Ishikawa (cell line): Measurements from ENCODE around the gene CGA.

Experiments
- CEBPB ChIP-seq: IDR thresholded peaks from 2 replicates; pipeline ENCODE4 v1.6.1; 2012
- CREB1 ChIP-seq: IDR thresholded peaks from 2 replicates; pipeline ENCODE4 v1.6.1; 2012; ENCODE audit warnings: low read depth
- EGR1 ChIP-seq: IDR thresholded peaks from 2 replicates; pipeline ENCODE4 v1.6.1; 2012
- EP300 ChIP-seq: IDR thresholded peaks from 2 replicates; pipeline ENCODE4 v1.6.1; 2012; ENCODE audit warnings: borderline replicate concordance
- FOXM1 ChIP-seq: IDR thresholded peaks from 2 replicates; pipeline ENCODE4 v1.6.1; 2012; ENCODE audit warnings: low read depth, borderline replicate concordance
- MAX ChIP-seq: IDR thresholded peaks from 2 replicates; pipeline ENCODE4 v1.6.1; 2012
- NFIC ChIP-seq: IDR thresholded peaks from 2 replicates; pipeline ENCODE4 v1.6.1; 2012
- RAD21 ChIP-seq: IDR thresholded peaks from 2 replicates; pipeline ENCODE4 v1.6.1; 2012; ENCODE audit warnings: low read depth
- TAF1 ChIP-seq: IDR thresholded peaks from 2 replicates; pipeline ENCODE4 v1.6.1; 2012; ENCODE audit warnings: low read depth, mild to moderate bottlenecking
- TCF12 ChIP-seq: IDR thresholded peaks from 2 replicates; pipeline ENCODE4 v1.6.1; 2012; ENCODE audit warnings: low read depth
- TEAD4 ChIP-seq: IDR thresholded peaks from 2 replicates; pipeline ENCODE4 v1.6.1; 2012
- YY1 ChIP-seq: IDR thresholded peaks from 2 replicates; pipeline ENCODE4 v1.6.1; 2012; ENCODE audit warnings: low read depth
- ZBTB7A ChIP-seq: IDR thresholded peaks from 2 replicates; pipeline ENCODE4 v1.6.1; 2012; ENCODE audit warnings: low read depth
- TF ChIP-seq, protein P1 (sequence below): IDR thresholded peaks from 2 replicates; pipeline ENCODE4 v1.6.1; 2012; ENCODE audit warnings: low read depth, mild to moderate bottlenecking
- TF ChIP-seq, protein P2 (sequence below): IDR thresholded peaks from 2 replicates; pipeline ENCODE4 v1.6.1; 2012

The CGA gene

GRCh38 chr6:87093199-87093598 lies 1.7 kb downstream of the CGA start:
- TF ChIP-seq, protein P1, sequence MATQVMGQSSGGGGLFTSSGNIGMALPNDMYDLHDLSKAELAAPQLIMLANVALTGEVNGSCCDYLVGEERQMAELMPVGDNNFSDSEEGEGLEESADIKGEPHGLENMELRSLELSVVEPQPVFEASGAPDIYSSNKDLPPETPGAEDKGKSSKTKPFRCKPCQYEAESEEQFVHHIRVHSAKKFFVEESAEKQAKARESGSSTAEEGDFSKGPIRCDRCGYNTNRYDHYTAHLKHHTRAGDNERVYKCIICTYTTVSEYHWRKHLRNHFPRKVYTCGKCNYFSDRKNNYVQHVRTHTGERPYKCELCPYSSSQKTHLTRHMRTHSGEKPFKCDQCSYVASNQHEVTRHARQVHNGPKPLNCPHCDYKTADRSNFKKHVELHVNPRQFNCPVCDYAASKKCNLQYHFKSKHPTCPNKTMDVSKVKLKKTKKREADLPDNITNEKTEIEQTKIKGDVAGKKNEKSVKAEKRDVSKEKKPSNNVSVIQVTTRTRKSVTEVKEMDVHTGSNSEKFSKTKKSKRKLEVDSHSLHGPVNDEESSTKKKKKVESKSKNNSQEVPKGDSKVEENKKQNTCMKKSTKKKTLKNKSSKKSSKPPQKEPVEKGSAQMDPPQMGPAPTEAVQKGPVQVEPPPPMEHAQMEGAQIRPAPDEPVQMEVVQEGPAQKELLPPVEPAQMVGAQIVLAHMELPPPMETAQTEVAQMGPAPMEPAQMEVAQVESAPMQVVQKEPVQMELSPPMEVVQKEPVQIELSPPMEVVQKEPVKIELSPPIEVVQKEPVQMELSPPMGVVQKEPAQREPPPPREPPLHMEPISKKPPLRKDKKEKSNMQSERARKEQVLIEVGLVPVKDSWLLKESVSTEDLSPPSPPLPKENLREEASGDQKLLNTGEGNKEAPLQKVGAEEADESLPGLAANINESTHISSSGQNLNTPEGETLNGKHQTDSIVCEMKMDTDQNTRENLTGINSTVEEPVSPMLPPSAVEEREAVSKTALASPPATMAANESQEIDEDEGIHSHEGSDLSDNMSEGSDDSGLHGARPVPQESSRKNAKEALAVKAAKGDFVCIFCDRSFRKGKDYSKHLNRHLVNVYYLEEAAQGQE = no peak
- TF ChIP-seq MAX = no peak
- TF ChIP-seq TCF12 = no peak
- no peak for TF ChIP-seq CREB1
- no peak for TF ChIP-seq RAD21
- no peak for TF ChIP-seq EP300
- TF ChIP-seq, protein P2, sequence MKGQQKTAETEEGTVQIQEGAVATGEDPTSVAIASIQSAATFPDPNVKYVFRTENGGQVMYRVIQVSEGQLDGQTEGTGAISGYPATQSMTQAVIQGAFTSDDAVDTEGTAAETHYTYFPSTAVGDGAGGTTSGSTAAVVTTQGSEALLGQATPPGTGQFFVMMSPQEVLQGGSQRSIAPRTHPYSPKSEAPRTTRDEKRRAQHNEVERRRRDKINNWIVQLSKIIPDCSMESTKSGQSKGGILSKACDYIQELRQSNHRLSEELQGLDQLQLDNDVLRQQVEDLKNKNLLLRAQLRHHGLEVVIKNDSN = no peak
- TF ChIP-seq CEBPB = no peak
- TF ChIP-seq FOXM1 = no peak
- no peak for TF ChIP-seq EGR1
- no peak for TF ChIP-seq YY1
- TF ChIP-seq TEAD4 = no peak

DNA sequence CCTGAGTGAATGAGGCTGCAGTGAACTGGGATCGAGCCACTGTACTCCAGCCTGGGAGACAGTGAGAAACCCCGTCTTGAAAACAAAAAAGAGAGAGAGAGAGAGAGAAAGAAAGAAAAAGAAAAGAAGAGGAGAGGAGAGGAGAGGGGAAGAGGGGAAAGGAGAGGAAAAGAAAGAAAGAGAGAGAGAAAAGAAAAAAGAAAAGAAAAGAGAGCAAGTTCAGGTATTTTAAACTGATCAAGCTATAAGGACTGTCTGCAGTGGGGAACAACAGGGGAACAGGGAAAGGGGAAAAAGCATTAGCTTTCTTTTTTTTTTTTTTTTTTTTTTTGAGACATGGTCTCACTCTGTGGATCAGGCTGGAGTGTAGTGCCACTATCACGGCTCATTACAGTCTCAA lies 2.5 kb downstream of the CGA start:
- TF ChIP-seq, protein P2 = no peak
- no peak for TF ChIP-seq EGR1
- TF ChIP-seq TAF1 = no peak
- no peak for TF ChIP-seq ZBTB7A
- no peak for TF ChIP-seq EP300
- no peak for TF ChIP-seq MAX
- TF ChIP-seq, protein P1 = no peak
- no peak for TF ChIP-seq CEBPB
- no peak for TF ChIP-seq CREB1
- TF ChIP-seq TEAD4 = no peak
- TF ChIP-seq FOXM1 = no peak
- no peak for TF ChIP-seq TCF12
- TF ChIP-seq RAD21 = no peak
- no peak for TF ChIP-seq NFIC
- TF ChIP-seq YY1 = no peak

DNA sequence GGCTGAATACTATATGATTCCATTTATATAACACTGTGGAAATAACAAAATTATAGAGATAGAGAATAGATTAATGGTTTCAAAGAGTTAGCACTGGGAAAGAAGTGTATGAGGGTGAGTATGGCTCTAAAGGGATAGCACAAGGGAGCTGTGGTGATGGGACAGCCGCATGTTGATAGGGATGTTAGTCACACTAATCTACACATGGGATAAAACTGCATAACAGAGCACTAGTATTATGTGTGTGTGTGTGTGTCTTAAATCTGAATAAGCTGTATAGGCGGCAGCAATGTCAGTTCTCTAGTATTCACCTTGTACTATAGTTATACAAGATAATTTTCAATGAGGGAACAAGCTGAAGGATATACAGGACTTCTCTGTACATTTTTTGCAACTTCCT lies 5.8 kb downstream of the CGA start:
- TF ChIP-seq, protein P2 = no peak
- TF ChIP-seq, protein P1 = no peak
- no peak for TF ChIP-seq YY1

GRCh38 chr6:87088076-87088475 lies 6.8 kb downstream of the CGA start:
- no peak for TF ChIP-seq TCF12
- TF ChIP-seq, protein P1 = no peak
- TF ChIP-seq YY1 = no peak
- no peak for TF ChIP-seq CREB1
- TF ChIP-seq, protein P2 = no peak
- no peak for TF ChIP-seq NFIC
- TF ChIP-seq RAD21 = no peak
- TF ChIP-seq EP300 = no peak
- TF ChIP-seq CEBPB = no peak
- no peak for TF ChIP-seq TEAD4
- TF ChIP-seq TAF1 = no peak
- TF ChIP-seq ZBTB7A = no peak
- TF ChIP-seq FOXM1 = no peak
- no peak for TF ChIP-seq MAX
